GM12878 (cell line): Measurements from ENCODE around the gene FGF10. TPM values are rescaled to one million over a fixed set of nuclear protein-coding genes. Genes with fewer than 3 reads are reported as not detected.

Source experiments
- ATAC-seq: fragments of 200-7000 bp; cut with Tn5 transposase; 3 replicates; pipeline ENCODE4 v1.9.1; 2020; ENCODE audit warnings: mild to moderate bottlenecking, moderate library complexity
- BruUV-seq: library from RNA; stranded (reverse); fragments of 400-500 nt; replicated peaks from 2 replicates; lab custom pipeline; 2021; lab: Mats Ljungman, UMichigan
- CTCF ChIA-PET: fragments of 300-600 bp; sonication (Branson Sonifier 250); formaldehyde crosslinking; extraction: SDS; loops from one replicate; lab custom pipeline; 2021; ENCODE audit warnings: inconsistent platforms; lab: Yijun Ruan, JAX
- POLR2A ChIA-PET: fragments of 350-600 bp; formaldehyde crosslinking; extraction: SDS; loops from one replicate; lab custom pipeline; 2021; ENCODE audit warnings: inconsistent platforms; lab: Charles Lee
- RAD21 ChIA-PET: fragments of 300-600 bp; sonication (Branson Sonifier 250); formaldehyde crosslinking; loops from one replicate; lab custom pipeline; 2023; ENCODE audit warnings: antibody characterized with exemption; ENCODE audit not compliant: unreplicated experiment; lab: Charles Lee
- SMC1A ChIA-PET: fragments of 300-600 bp; sonication (Branson Sonifier 250); formaldehyde crosslinking; loops from one replicate; lab custom pipeline; 2023; ENCODE audit not compliant: unreplicated experiment, uncharacterized antibody; lab: Charles Lee
- DNase-seq: peaks from one replicate; pipeline ENCODE4 v3.0.0-alpha.2; 2011; ENCODE audit warnings: low read depth, low spot score
- FAIRE-seq: peaks from 3 replicates; lab custom pipeline; 2011; peaks lifted over from hg19 to GRCh38; lab: Jason Lieb, UNC
- H2AFZ ChIP-seq: 2 replicates; pipeline ENCODE4 v1.6.0; 2011; ENCODE audit warnings: low read depth, low read length, control low read depth; ENCODE audit not compliant: control insufficient read depth
- H3K27ac ChIP-seq: 2 replicates; pipeline ENCODE4 v1.5.1; 2011; ENCODE audit warnings: control low read depth; ENCODE audit not compliant: control insufficient read depth, insufficient read depth
- H3K27me3 ChIP-seq, 2 experiments: replicated peaks in 1 of 2; 2 replicates each; pipeline versions ENCODE4 v1.6.0 to v1.6.1; 2011; ENCODE audit warnings: low read length in 1 of 2; ENCODE audit not compliant: control insufficient read depth in 2 of 2, insufficient read depth in 2 of 2
- H3K36me3 ChIP-seq, 2 experiments: 2 replicates each; pipeline ENCODE4 v1.5.1; 2011; ENCODE audit warnings: low read length in 1 of 2; ENCODE audit not compliant: control insufficient read depth in 2 of 2, insufficient read depth in 2 of 2
- H3K4me1 ChIP-seq: 2 replicates; pipeline ENCODE4 v1.6.1; 2011; ENCODE audit warnings: mild to moderate bottlenecking, low read length, moderate library complexity, mixed read lengths; ENCODE audit not compliant: control insufficient read depth, insufficient read depth
- H3K4me2 ChIP-seq: 2 replicates; pipeline ENCODE4 v1.6.0; 2011; ENCODE audit warnings: control low read depth; ENCODE audit not compliant: control insufficient read depth, insufficient read depth
- H3K4me3 ChIP-seq: fragments of 200-600 bp; sonication (generic); 2 replicates; pipeline ENCODE4 v1.5.1; 2016
- H3K79me2 ChIP-seq: 2 replicates; pipeline ENCODE4 v1.6.0; 2011; ENCODE audit warnings: low read length; ENCODE audit not compliant: control insufficient read depth, insufficient read depth
- H3K9ac ChIP-seq: 2 replicates; pipeline ENCODE4 v1.8.0; 2011; ENCODE audit warnings: low read length, control low read depth, mixed read lengths; ENCODE audit not compliant: control insufficient read depth, insufficient read depth
- H3K9me3 ChIP-seq: replicated peaks from 3 replicates; pipeline ENCODE4 v1.5.1; 2011; ENCODE audit warnings: mild to moderate bottlenecking, low read length; ENCODE audit not compliant: control insufficient read depth, insufficient read depth
- H4K20me1 ChIP-seq: 2 replicates; pipeline ENCODE4 v1.6.0; 2011; ENCODE audit not compliant: control insufficient read depth, insufficient read depth
- CREB1 ChIP-seq: IDR thresholded peaks from 2 replicates; pipeline ENCODE4 v1.6.1; 2012; ENCODE audit warnings: low read depth, mild to moderate bottlenecking, inconsistent platforms
- DPF2 ChIP-seq: fragments of 450-650 bp; IDR thresholded peaks from 2 replicates; pipeline ENCODE4 v1.6.1; 2017; ENCODE audit warnings: mild to moderate bottlenecking
- E2F8 ChIP-seq: fragments of 450-650 bp; IDR thresholded peaks from 2 replicates; pipeline ENCODE4 v1.6.1; 2018; ENCODE audit warnings: mild to moderate bottlenecking, low read depth, moderate library complexity; ENCODE audit not compliant: partially characterized antibody
- ETV6 ChIP-seq, 2 experiments: fragments of 450-650 bp in 1 of 2; IDR thresholded peaks in 1 of 2; conservative IDR thresholded peaks in 1 of 2; 2 replicates each; pipeline ENCODE4 v1.6.1; 2014; ENCODE audit warnings: antibody characterized with exemption in 1 of 2, borderline replicate concordance in 1 of 2, low read depth in 1 of 2, mild to moderate bottlenecking in 1 of 2, moderate library complexity in 1 of 2
- FOXK2 ChIP-seq: fragments of 450-650 bp; IDR thresholded peaks from 2 replicates; pipeline ENCODE4 v1.6.1; 2017; ENCODE audit warnings: mild to moderate bottlenecking, moderate library complexity
- IKZF1 ChIP-seq: fragments of 450-650 bp; conservative IDR thresholded peaks from 2 replicates; pipeline ENCODE4 v1.6.1; 2017; ENCODE audit warnings: antibody characterized with exemption, mild to moderate bottlenecking
- JUNB ChIP-seq: IDR thresholded peaks from 2 replicates; pipeline ENCODE4 v1.6.1; 2016; ENCODE audit warnings: antibody characterized with exemption, mild to moderate bottlenecking
- KDM1A ChIP-seq: fragments of 200-600 bp; sonication (generic); IDR thresholded peaks from 2 replicates; pipeline ENCODE4 v1.6.1; 2016; ENCODE audit warnings: borderline replicate concordance
- RBBP5 ChIP-seq: fragments of 200-600 bp; sonication (generic); conservative IDR thresholded peaks from 2 replicates; pipeline ENCODE4 v1.6.1; 2016
- RELA ChIP-seq: fragments of 450-650 bp; IDR thresholded peaks from 2 replicates; pipeline ENCODE4 v1.8.0; 2014; ENCODE audit warnings: borderline replicate concordance; ENCODE audit not compliant: partially characterized antibody
- TCF3 ChIP-seq: IDR thresholded peaks from 2 replicates; pipeline ENCODE4 v1.6.1; 2012; ENCODE audit warnings: low read depth, mild to moderate bottlenecking, low read length, borderline replicate concordance; ENCODE audit not compliant: insufficient read depth
- USF1 ChIP-seq: IDR thresholded peaks from 2 replicates; pipeline ENCODE4 v1.6.1; 2011; ENCODE audit warnings: borderline replicate concordance, low read depth, mild to moderate bottlenecking, moderate library complexity, mixed read lengths, low read length; ENCODE audit not compliant: insufficient read depth; ENCODE audit errors: extremely low read length
- YBX1 ChIP-seq: fragments of 450-650 bp; IDR thresholded peaks from 2 replicates; pipeline ENCODE4 v1.6.1; 2016; ENCODE audit warnings: antibody characterized with exemption
- WGBS: methylation state at CpG from one replicate; pipeline ENCODE4 v1.1.6; 2016; ENCODE audit warnings: low lambda C conversion rate; ENCODE audit not compliant: insufficient replicate concordance, insufficient coverage; ENCODE audit errors: missing lambda C conversion rate; 5-methylcytosine and 5-hydroxymethylcytosine counted together
- in situ Hi-C: fragments of 300-500 bp; cut with MboI; formaldehyde crosslinking; loops from 9 replicates; pipeline ENCODE4 v1.14.3; 2018; ENCODE audit warnings: mixed read lengths
- intact Hi-C: fragments of 100-400 bp; cut with micrococcal nuclease; formaldehyde crosslinking; loops from one replicate; pipeline ENCODE4 v1.14.2; 2022; ENCODE audit not compliant: unreplicated experiment
- polyA plus RNA-seq, 11 experiments: library from polyadenylated mRNA; depleted of rRNA in 4 of 11; unstranded in 6 of 11; stranded (reverse) in 5 of 11; fragments of >200 nt; fragmentation: Nextera tagmentation in 4 of 11; fragmentation: Illumina TruSeq in 1 of 11; extraction: Ambion mirVana in 4 of 11; extraction: Trizol in 1 of 11; gene quantifications; 1 replicate in 1 of 11; 2 replicates in 10 of 11; pipeline versions ENCODE4 v1.2.1 to v1.2.3, GENCODE V29; 2011 to 2016; ENCODE audit warnings: inconsistent platforms in 2 of 11, missing spikeins in 2 of 11, low read depth in 1 of 11
- total RNA-seq, 4 experiments: library from RNA; depleted of rRNA in 3 of 4; stranded (reverse); fragments of >200 nt in 3 of 4; fragmentation: Illumina TruSeq in 1 of 4; extraction: Trizol in 1 of 4; gene quantifications; 2 replicates each; pipeline versions ENCODE4 v1.2.1 to v1.2.3, GENCODE V29; 2013 to 2021

FGF10 gene
- total and polyA plus RNA-seq, 10 of the 15 experiments (the other 5 are each of a cell fraction or from before 2014, with no cell fraction given), result not detected

- TF ChIP-seq E2F8, result no peak
- TF ChIP-seq JUNB, result no peak
- TF ChIP-seq FOXK2, result no peak
- no peak for TF ChIP-seq KDM1A
- no peak for TF ChIP-seq TCF3
- TF ChIP-seq ETV6 (conservative IDR thresholded peaks at IDR 0.05 in 1 of 2, IDR thresholded peaks at IDR 0.05 in 1 of 2; ENCODE audit: borderline replicate concordance in 1 of 2, low read depth in 1 of 2), result no peak
- TF ChIP-seq USF1, result no peak
- TF ChIP-seq CREB1, result no peak
- TF ChIP-seq RBBP5, result no peak
- TF ChIP-seq RELA, result no peak
- TF ChIP-seq IKZF1, result no peak
- no peak for TF ChIP-seq DPF2
- TF ChIP-seq YBX1, result no peak
- FAIRE-seq, result no peak
- H3K27ac ChIP-seq, result no peak overlapping the region
- H3K79me2 ChIP-seq, result no peaks in the 10 kb centered on the region
- no peak overlapping the region for H2AFZ ChIP-seq
- H3K9ac ChIP-seq, result no peak overlapping the region
- in situ Hi-C loops, result no loop called here
- POLR2A ChIA-PET, result no interaction called here
- WGBS, result 4% methylated on average over 1 of the region's 1 CpG
- DNase-seq, result no peak
- no peaks in the 10 kb centered on the region for H4K20me1 ChIP-seq
- CTCF ChIA-PET, result interaction anchor here (1.1 kb wide), 1 partner anchor 24 kb away, joined by 4 read pairs; no protein-coding TSS in a partner anchor
- no peaks in the 10 kb centered on the region for H3K4me1 ChIP-seq
- H3K36me3 ChIP-seq, result no peaks in the 10 kb centered on the region
- SMC1A ChIA-PET, result interaction anchor here (0.7 kb wide), 1 partner anchor 10 kb away, joined by 3 read pairs; no protein-coding TSS in a partner anchor
- H3K9me3 ChIP-seq, result no peaks in the 10 kb centered on the region
- H3K4me3 ChIP-seq, result no peak overlapping the region
- RAD21 ChIA-PET, result no interaction called here
- no TSS peak for BruUV-seq
- intact Hi-C loops, result no loop called here
- H3K4me2 ChIP-seq, result no peak overlapping the region
- no peaks in the 10 kb centered on the region for H3K27me3 ChIP-seq
- no peak for ATAC-seq
Observed at GRCh38 chr5:44356231-44356630, 33.0 kb downstream of the FGF10 start.
